Measurements from ENCODE around the gene VPS13C. TPM values are rescaled to one million over a fixed set of nuclear protein-coding genes. Genes with fewer than 3 reads are reported as not detected.

VPS13C gene
- total RNA-seq, 4 donors from 2014 or later: 7.6 to 43.1 (median 18.0) TPM

DNA sequence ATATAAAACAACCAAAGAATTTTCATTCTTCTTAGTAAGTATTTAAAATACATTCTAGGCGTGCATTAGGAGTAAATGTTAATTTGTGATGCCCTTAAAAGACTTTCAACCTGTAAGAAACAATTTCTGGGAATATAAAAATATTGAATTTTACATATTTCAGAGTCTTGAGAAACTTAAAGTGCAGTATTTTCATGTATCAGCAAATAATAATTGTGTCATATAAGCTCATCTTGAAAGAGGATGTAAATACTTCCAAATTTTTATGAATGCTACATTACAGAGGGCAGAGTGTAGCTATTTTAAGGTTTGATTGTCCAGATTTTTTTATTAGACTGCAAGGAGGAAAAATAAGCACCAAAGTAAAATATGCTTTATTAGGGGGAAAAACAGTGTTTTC is 207.1 kb downstream of the VPS13C start:
- Histone ChIP-seq H3K36me3 (peaks cover 0 to 22% (median 0%) of the 10 kb centered on the region in 3 donors), H3K27ac (no peak overlapping the region), H3K27me3 (no peaks in the 10 kb centered on the region), H3K9me3 (no peaks in the 10 kb centered on the region), H3K4me3 (no peak overlapping the region), H3K4me1 (no peaks in the 10 kb centered on the region)
- intact Hi-C loops (cut with DNase I): no loop called here
- no peak for DNase-seq
- TF ChIP-seq POLR2A (IDR thresholded peaks at IDR 0.05): no peak
- TF ChIP-seq, protein P1, sequence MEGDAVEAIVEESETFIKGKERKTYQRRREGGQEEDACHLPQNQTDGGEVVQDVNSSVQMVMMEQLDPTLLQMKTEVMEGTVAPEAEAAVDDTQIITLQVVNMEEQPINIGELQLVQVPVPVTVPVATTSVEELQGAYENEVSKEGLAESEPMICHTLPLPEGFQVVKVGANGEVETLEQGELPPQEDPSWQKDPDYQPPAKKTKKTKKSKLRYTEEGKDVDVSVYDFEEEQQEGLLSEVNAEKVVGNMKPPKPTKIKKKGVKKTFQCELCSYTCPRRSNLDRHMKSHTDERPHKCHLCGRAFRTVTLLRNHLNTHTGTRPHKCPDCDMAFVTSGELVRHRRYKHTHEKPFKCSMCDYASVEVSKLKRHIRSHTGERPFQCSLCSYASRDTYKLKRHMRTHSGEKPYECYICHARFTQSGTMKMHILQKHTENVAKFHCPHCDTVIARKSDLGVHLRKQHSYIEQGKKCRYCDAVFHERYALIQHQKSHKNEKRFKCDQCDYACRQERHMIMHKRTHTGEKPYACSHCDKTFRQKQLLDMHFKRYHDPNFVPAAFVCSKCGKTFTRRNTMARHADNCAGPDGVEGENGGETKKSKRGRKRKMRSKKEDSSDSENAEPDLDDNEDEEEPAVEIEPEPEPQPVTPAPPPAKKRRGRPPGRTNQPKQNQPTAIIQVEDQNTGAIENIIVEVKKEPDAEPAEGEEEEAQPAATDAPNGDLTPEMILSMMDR (IDR thresholded peaks at IDR 0.05): no peak
- WGBS, 2 donors: 92% methylated on average over 1 of the region's 1 CpG

DNA sequence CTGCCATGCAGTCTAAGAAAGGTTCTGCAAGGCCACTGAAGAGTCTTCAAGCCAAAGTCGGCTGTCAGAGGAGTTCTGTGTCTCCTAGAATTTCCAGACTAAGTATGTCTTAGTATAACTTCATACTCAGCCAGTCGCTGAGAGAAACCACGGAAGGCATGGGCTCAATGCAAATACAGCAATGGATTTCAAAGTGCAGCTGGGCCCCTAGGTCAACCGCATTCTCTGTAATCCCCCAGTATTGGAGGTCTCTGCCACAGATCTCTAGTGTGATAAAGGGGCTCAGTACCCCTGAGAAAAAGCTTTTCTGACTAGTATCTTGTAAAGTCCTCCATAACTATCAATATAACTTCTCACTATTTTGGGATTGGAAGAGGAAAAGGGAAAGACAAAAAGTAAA is 208.3 kb downstream of the VPS13C start:
- peaks cover 0 to 22% (median 0%) of the 10 kb centered on the region in 3 donors for H3K36me3 ChIP-seq
- H3K27ac ChIP-seq: no peak overlapping the region
- H3K4me3 ChIP-seq: no peak overlapping the region
- H3K9me3 ChIP-seq: no peaks in the 10 kb centered on the region
- H3K4me1 ChIP-seq: no peaks in the 10 kb centered on the region
- no peak for DNase-seq
- H3K27me3 ChIP-seq: no peaks in the 10 kb centered on the region
- no peak for TF ChIP-seq POLR2A (IDR thresholded peaks at IDR 0.05)
- TF ChIP-seq, protein P1 (IDR thresholded peaks at IDR 0.05): no peak
- WGBS, 2 donors: 81 to 96% methylated on average over 4 of the region's 4 CpGs
- intact Hi-C loops (cut with DNase I): no loop called here

DNA sequence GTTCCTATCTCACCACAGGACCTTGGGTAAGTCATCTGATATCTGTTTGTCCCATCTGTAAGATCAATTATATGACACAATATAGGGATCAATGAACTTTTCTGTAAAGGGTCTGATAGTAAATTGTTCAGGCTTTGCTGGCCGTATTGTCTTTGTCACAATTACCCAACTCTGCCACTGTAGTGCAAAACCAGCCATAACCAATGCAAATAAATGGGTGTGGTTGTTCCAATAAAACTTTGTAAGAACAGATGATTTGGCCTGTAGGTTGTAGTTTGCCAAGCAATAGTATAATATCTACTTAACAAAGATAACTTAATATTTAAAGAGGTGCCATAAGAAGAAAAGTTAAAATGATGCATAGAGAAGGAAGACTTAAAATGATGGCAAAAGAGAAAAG is 210.8 kb downstream of the VPS13C start:
- no peak for DNase-seq
- Histone ChIP-seq H3K4me1 (no peaks in the 10 kb centered on the region), H3K9me3 (no peaks in the 10 kb centered on the region), H3K27me3 (peaks cover 0 to 4% (median 0%) of the 10 kb centered on the region in 4 donors), H3K27ac (no peak overlapping the region), H3K36me3 (peaks cover 0 to 20% (median 0%) of the 10 kb centered on the region in 3 donors), H3K4me3 (no peak overlapping the region)
- intact Hi-C loops (cut with DNase I): no loop called here
- TF ChIP-seq POLR2A (IDR thresholded peaks at IDR 0.05): no peak
- TF ChIP-seq, protein P1 (IDR thresholded peaks at IDR 0.05): no peak
- 79 to 86% methylated on average over 1 of the region's 1 CpG for WGBS, 2 donors

DNA sequence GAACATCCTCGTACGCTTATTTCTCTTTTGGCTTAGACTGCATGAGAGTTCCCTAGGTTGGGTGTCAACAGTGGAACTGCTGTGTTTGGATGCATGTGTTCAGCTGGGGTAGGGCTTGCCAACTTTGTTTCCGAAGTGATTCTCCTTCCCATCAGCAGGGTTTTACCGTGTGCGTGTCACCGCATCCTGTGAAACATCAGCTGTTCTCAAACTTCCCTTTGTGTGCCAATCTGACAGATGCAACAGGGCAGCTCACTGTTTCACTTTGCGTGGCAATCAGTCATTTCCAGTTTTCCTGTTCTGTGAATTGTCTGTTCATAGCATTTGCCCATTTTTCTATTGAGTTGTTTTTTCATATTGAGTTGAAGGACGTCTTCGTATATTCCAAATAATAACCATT is 218.8 kb downstream of the VPS13C start:
- 71 to 79% methylated on average over 9 of the region's 9 CpGs for WGBS, 2 donors
- TF ChIP-seq, protein P1 (IDR thresholded peaks at IDR 0.05): no peak
- TF ChIP-seq POLR2A (IDR thresholded peaks at IDR 0.05): no peak

DNA sequence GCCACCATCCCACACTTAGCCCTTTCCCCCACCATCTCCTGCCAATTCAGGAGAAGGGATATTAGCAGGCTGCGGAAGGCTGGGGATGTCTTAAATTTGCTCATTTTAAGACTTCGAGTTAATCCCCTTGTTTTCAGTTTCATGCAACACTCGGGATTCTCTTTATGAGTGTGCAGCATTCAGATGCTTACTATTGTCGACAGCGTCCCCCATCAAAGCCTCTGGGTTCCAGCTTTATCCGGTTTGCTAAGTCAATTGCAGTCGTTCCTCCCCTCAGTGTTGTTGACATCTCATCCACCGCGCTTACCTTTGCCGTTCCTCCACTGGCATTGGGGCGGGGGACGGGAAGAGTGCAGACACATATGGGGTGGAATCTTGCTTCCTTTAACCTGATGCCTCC is 220.2 kb downstream of the VPS13C start:
- no peak for DNase-seq
- H3K27me3 ChIP-seq: peaks cover 0 to 30% (median 0%) of the 10 kb centered on the region in 4 donors
- intact Hi-C loops (cut with DNase I): no loop called here
- H3K9me3 ChIP-seq: no peaks in the 10 kb centered on the region
- peaks cover 0 to 5% (median 4%) of the 10 kb centered on the region in 3 donors for H3K4me1 ChIP-seq
- WGBS, 2 donors: 73 to 78% methylated on average over 12 of the region's 12 CpGs
- H3K27ac ChIP-seq: no peak overlapping the region
- H3K4me3 ChIP-seq: no peak overlapping the region
- no peaks in the 10 kb centered on the region for H3K36me3 ChIP-seq
- TF ChIP-seq POLR2A (IDR thresholded peaks at IDR 0.05): no peak

More for the DNA sequence above, 218.8 kb downstream of the VPS13C start:
- Histone ChIP-seq H3K4me3 (no peak overlapping the region), H3K4me1 (no peaks in the 10 kb centered on the region), H3K9me3 (no peaks in the 10 kb centered on the region), H3K36me3 (no peaks in the 10 kb centered on the region), H3K27me3 (peaks cover 0 to 28% (median 0%) of the 10 kb centered on the region in 4 donors), H3K27ac (no peak overlapping the region)
- intact Hi-C loops (cut with DNase I): no loop called here
- DNase-seq: no peak

DNA sequence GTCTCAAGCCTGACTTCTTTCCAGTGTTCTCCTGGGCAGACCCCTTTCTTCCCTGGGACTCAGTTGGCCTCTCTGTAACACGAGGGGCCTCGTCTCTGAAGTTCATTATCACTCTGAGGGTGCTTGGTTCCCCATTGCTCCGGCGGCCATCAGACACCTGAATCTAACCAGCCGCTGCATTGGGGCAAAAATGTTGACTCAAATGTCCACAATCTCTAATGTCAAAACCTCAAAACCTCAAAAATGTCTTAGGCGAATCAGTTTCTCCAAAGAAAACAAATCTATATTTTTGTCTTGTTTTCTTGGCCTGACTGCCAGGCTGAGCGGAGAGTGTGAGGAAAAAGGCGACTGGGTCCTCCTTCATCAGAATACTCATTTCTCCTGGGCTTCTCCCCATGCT is 220.7 kb downstream of the VPS13C start:
- Histone ChIP-seq H3K4me3 (no peak overlapping the region), H3K4me1 (peaks cover 0 to 5% (median 4%) of the 10 kb centered on the region in 3 donors), H3K9me3 (no peaks in the 10 kb centered on the region), H3K27ac (no peak overlapping the region), H3K36me3 (no peaks in the 10 kb centered on the region), H3K27me3 (peaks cover 0 to 32% (median 0%) of the 10 kb centered on the region in 4 donors)
- TF ChIP-seq, protein P1 (IDR thresholded peaks at IDR 0.05): no peak
- no peak for TF ChIP-seq POLR2A (IDR thresholded peaks at IDR 0.05)
- intact Hi-C loops (cut with DNase I): loop anchor here (10.0 kb wide), 1 partner anchor 675 kb away; no protein-coding TSS in a partner anchor
- WGBS, 2 donors: 83 to 92% methylated on average over 6 to 8 of the region's 8 CpGs
- no peak for DNase-seq

Measured in esophagus squamous epithelium (tissue), 5 donors.